ENCODE results near the gene MAPK14. TPM values are rescaled to one million over a fixed set of nuclear protein-coding genes. Genes with fewer than 3 reads are reported as not detected.

MAPK14 gene
- total RNA-seq, 1 donor from 2014 or later: 41.3 TPM

GRCh38 chr6:36033935-36034334 is 6.3 kb downstream of the MAPK14 start:
- Histone ChIP-seq H4K20me1 (ENCODE audit: insufficient read depth, low read length) (peaks cover 93% of the 10 kb centered on the region), H3K4me3 (ENCODE audit: insufficient read depth, low read depth, low read length) (no peak overlapping the region), H3K9me3 (ENCODE audit: insufficient read depth, low read depth, low read length) (no peaks in the 10 kb centered on the region), H3K36me3 (ENCODE audit: insufficient read depth, low read length) (no peaks in the 10 kb centered on the region), H3K9ac (ENCODE audit: low read length) (no peak overlapping the region), H3K4me2 (ENCODE audit: low read length) (no peak overlapping the region), H3K27ac (ENCODE audit: low read depth, low read length) (no peak overlapping the region), H3K79me2 (ENCODE audit: insufficient read depth, low read length) (peaks cover 99% of the 10 kb centered on the region), H2AFZ (ENCODE audit: low read depth, low read length) (no peak overlapping the region), H3K27me3 (ENCODE audit: insufficient read depth, low read length) (no peaks in the 10 kb centered on the region), H3K4me1 (ENCODE audit: insufficient read depth, low read length) (peaks cover 2% of the 10 kb centered on the region)
- Mint-ChIP-seq H3K4me3 (ENCODE audit: unreplicated experiment) (peak overlapping the region; percentile 16), H3K4me1 (ENCODE audit: low read depth, unreplicated experiment) (peaks cover 28% of the 10 kb centered on the region), H3K27ac (ENCODE audit: unreplicated experiment) (no peak overlapping the region), H3K9me3 (ENCODE audit: unreplicated experiment) (no peaks in the 10 kb centered on the region), H3K27me3 (ENCODE audit: low read depth, unreplicated experiment) (no peaks in the 10 kb centered on the region), H3K36me3 (ENCODE audit: low read depth, unreplicated experiment) (no peaks in the 10 kb centered on the region)
- no peak for FAIRE-seq
- TF ChIP-seq CTCF (IDR thresholded peaks at IDR 0.05; ENCODE audit: insufficient read depth, low read depth, low read length) (no peak), EZH2 (IDR thresholded peaks at IDR 0.05; ENCODE audit: insufficient read depth, low read length) (no peak)
- peak; percentile 41 for DNase-seq (ENCODE audit: low read depth)

GRCh38 chr6:36034441-36034840 is 6.8 kb downstream of the MAPK14 start:
- Mint-ChIP-seq H3K4me3 (ENCODE audit: unreplicated experiment) (peak overlapping the region; percentile 16), H3K9me3 (ENCODE audit: unreplicated experiment) (no peaks in the 10 kb centered on the region), H3K27ac (ENCODE audit: unreplicated experiment) (no peak overlapping the region), H3K27me3 (ENCODE audit: low read depth, unreplicated experiment) (no peaks in the 10 kb centered on the region), H3K4me1 (ENCODE audit: low read depth, unreplicated experiment) (peaks cover 32% of the 10 kb centered on the region), H3K36me3 (ENCODE audit: low read depth, unreplicated experiment) (no peaks in the 10 kb centered on the region)
- Histone ChIP-seq H2AFZ (ENCODE audit: low read depth, low read length) (no peak overlapping the region), H4K20me1 (ENCODE audit: insufficient read depth, low read length) (peaks cover 93% of the 10 kb centered on the region), H3K4me1 (ENCODE audit: insufficient read depth, low read length) (peaks cover 2% of the 10 kb centered on the region), H3K9ac (ENCODE audit: low read length) (no peak overlapping the region), H3K27ac (ENCODE audit: low read depth, low read length) (no peak overlapping the region), H3K27me3 (ENCODE audit: insufficient read depth, low read length) (no peaks in the 10 kb centered on the region), H3K9me3 (ENCODE audit: insufficient read depth, low read depth, low read length) (no peaks in the 10 kb centered on the region), H3K4me3 (ENCODE audit: insufficient read depth, low read depth, low read length) (no peak overlapping the region), H3K36me3 (ENCODE audit: insufficient read depth, low read length) (no peaks in the 10 kb centered on the region), H3K79me2 (ENCODE audit: insufficient read depth, low read length) (peaks cover 99% of the 10 kb centered on the region), H3K4me2 (ENCODE audit: low read length) (no peak overlapping the region)
- FAIRE-seq (no peak), DNase-seq (ENCODE audit: low read depth) (no peak)
- no peak for TF ChIP-seq EZH2 (IDR thresholded peaks at IDR 0.05; ENCODE audit: insufficient read depth, low read length)
- TF ChIP-seq CTCF (IDR thresholded peaks at IDR 0.05; ENCODE audit: insufficient read depth, low read depth, low read length): no peak

GRCh38 chr6:36035225-36035624 is 7.6 kb downstream of the MAPK14 start:
- TF ChIP-seq EZH2 (IDR thresholded peaks at IDR 0.05; ENCODE audit: insufficient read depth, low read length) (no peak), CTCF (IDR thresholded peaks at IDR 0.05; ENCODE audit: insufficient read depth, low read depth, low read length) (no peak)
- Mint-ChIP-seq H3K4me3 (ENCODE audit: unreplicated experiment) (no peak overlapping the region), H3K4me1 (ENCODE audit: low read depth, unreplicated experiment) (peaks cover 28% of the 10 kb centered on the region), H3K36me3 (ENCODE audit: low read depth, unreplicated experiment) (no peaks in the 10 kb centered on the region), H3K27me3 (ENCODE audit: low read depth, unreplicated experiment) (no peaks in the 10 kb centered on the region), H3K27ac (ENCODE audit: unreplicated experiment) (no peak overlapping the region), H3K9me3 (ENCODE audit: unreplicated experiment) (no peaks in the 10 kb centered on the region)
- FAIRE-seq (no peak), DNase-seq (ENCODE audit: low read depth) (peak; percentile 23)
- Histone ChIP-seq H3K4me1 (ENCODE audit: insufficient read depth, low read length) (peaks cover 2% of the 10 kb centered on the region), H2AFZ (ENCODE audit: low read depth, low read length) (no peak overlapping the region), H4K20me1 (ENCODE audit: insufficient read depth, low read length) (peaks cover 96% of the 10 kb centered on the region), H3K36me3 (ENCODE audit: insufficient read depth, low read length) (no peaks in the 10 kb centered on the region), H3K4me2 (ENCODE audit: low read length) (no peak overlapping the region), H3K27me3 (ENCODE audit: insufficient read depth, low read length) (no peaks in the 10 kb centered on the region), H3K4me3 (ENCODE audit: insufficient read depth, low read depth, low read length) (no peak overlapping the region), H3K9ac (ENCODE audit: low read length) (no peak overlapping the region), H3K79me2 (ENCODE audit: insufficient read depth, low read length) (peaks cover 99% of the 10 kb centered on the region), H3K27ac (ENCODE audit: low read depth, low read length) (no peak overlapping the region), H3K9me3 (ENCODE audit: insufficient read depth, low read depth, low read length) (no peaks in the 10 kb centered on the region)
